IMR-90 (cell line): Measurements from ENCODE around the gene ANO2. TPM values are rescaled to one million over a fixed set of nuclear protein-coding genes. Genes with fewer than 3 reads are reported as not detected.

Experiments used
- ATAC-seq: fragments of 200-7000 bp; cut with Tn5 transposase; 2 replicates; pipeline ENCODE4 v1.9.1; 2020; ENCODE audit warnings: low read depth, mild to moderate bottlenecking, moderate library complexity
- BruUV-seq: library from RNA; stranded (reverse); fragments of 400-500 nt; replicated peaks from 2 replicates; lab custom pipeline; 2021; lab: Mats Ljungman, UMichigan
- CTCF ChIA-PET: fragments of 300-600 bp; formaldehyde crosslinking; extraction: SDS; loops from one replicate; lab custom pipeline; 2021; ENCODE audit warnings: antibody characterized with exemption; lab: Yijun Ruan, JAX
- POLR2A ChIA-PET: fragments of 300-600 bp; sonication (Branson Sonifier 250); formaldehyde crosslinking; loops from one replicate; lab custom pipeline; 2022; ENCODE audit warnings: antibody characterized with exemption; ENCODE audit not compliant: unreplicated experiment; lab: Charles Lee
- DNase-seq: peaks from one replicate; pipeline ENCODE4 v3.0.0; 2013
- H2AFZ ChIP-seq: replicated peaks from 2 replicates; pipeline ENCODE3; 2013; ENCODE audit warnings: low read length, mild to moderate bottlenecking; ENCODE audit not compliant: poor library complexity
- H2AK5ac ChIP-seq: 2 replicates; pipeline ENCODE4 v1.6.1; 2013; ENCODE audit warnings: low read depth, low read length, inconsistent platforms
- H2AK9ac ChIP-seq: replicated peaks from 2 replicates; pipeline ENCODE3; 2013; ENCODE audit warnings: mild to moderate bottlenecking, low read depth, low read length, moderate library complexity; ENCODE audit not compliant: poor library complexity
- H2BK120ac ChIP-seq: 2 replicates; pipeline ENCODE4 v1.6.1; 2013; ENCODE audit warnings: low read depth, low read length, inconsistent platforms
- H2BK15ac ChIP-seq: 3 replicates; pipeline ENCODE4 v1.6.1; 2013; ENCODE audit warnings: low read depth, low read length, inconsistent platforms
- H2BK20ac ChIP-seq: 2 replicates; pipeline ENCODE4 v1.6.1; 2013; ENCODE audit warnings: low read depth, mild to moderate bottlenecking, inconsistent platforms, low read length, moderate library complexity
- H2BK5ac ChIP-seq: 2 replicates; pipeline ENCODE4 v1.6.1; 2013; ENCODE audit warnings: mild to moderate bottlenecking, low read depth, low read length, inconsistent platforms; ENCODE audit not compliant: poor library complexity, severe bottlenecking
- H3K14ac ChIP-seq: replicated peaks from 2 replicates; pipeline ENCODE4 v1.6.1; 2013; ENCODE audit warnings: low read depth, low read length, inconsistent platforms
- H3K18ac ChIP-seq: 2 replicates; pipeline ENCODE4 v1.6.1; 2013; ENCODE audit warnings: low read depth, low read length, control low read depth
- H3K23ac ChIP-seq: 2 replicates; pipeline ENCODE4 v1.6.1; 2013; ENCODE audit warnings: low read depth, low read length, inconsistent platforms
- H3K27ac ChIP-seq: 2 replicates; pipeline ENCODE4 v1.5.1; 2013; ENCODE audit warnings: mild to moderate bottlenecking, control low read depth, low read length; ENCODE audit not compliant: insufficient read depth
- H3K27me3 ChIP-seq: 2 replicates; pipeline ENCODE4 v1.6.1; 2013; ENCODE audit warnings: low read length; ENCODE audit not compliant: control insufficient read depth, insufficient read depth
- H3K36me3 ChIP-seq: 2 replicates; pipeline ENCODE4 v1.6.1; 2013; ENCODE audit warnings: low read length, mixed read lengths; ENCODE audit not compliant: control insufficient read depth, insufficient read depth
- H3K4ac ChIP-seq: 2 replicates; pipeline ENCODE4 v1.6.1; 2013; ENCODE audit warnings: low read depth, low read length, inconsistent platforms
- H3K4me1 ChIP-seq: 2 replicates; pipeline ENCODE4 v1.6.1; 2013; ENCODE audit warnings: low read length, mixed read lengths; ENCODE audit not compliant: control insufficient read depth, insufficient read depth
- H3K4me2 ChIP-seq: 2 replicates; pipeline ENCODE4 v1.6.1; 2013; ENCODE audit warnings: low read depth, mild to moderate bottlenecking, control low read depth, low read length, moderate library complexity
- H3K4me3 ChIP-seq: 2 replicates; pipeline ENCODE4 v1.5.1; 2013; ENCODE audit warnings: low read depth, mild to moderate bottlenecking, control low read depth, low read length, moderate library complexity; ENCODE audit not compliant: insufficient read depth
- H3K56ac ChIP-seq: 2 replicates; pipeline ENCODE4 v1.6.1; 2013; ENCODE audit warnings: low read length, inconsistent platforms; ENCODE audit not compliant: insufficient read depth; ENCODE audit errors: extremely low read depth
- H3K79me1 ChIP-seq, 2 experiments: 2 replicates each; pipeline ENCODE4 v1.6.1; 2013; ENCODE audit warnings: low read length in 2 of 2, inconsistent platforms in 1 of 2, low read depth in 1 of 2
- H3K9ac ChIP-seq: 2 replicates; pipeline ENCODE4 v1.6.1; 2013; ENCODE audit warnings: low read depth, low read length, control low read depth
- H3K9me1 ChIP-seq: 2 replicates; pipeline ENCODE4 v1.6.1; 2013; ENCODE audit warnings: low read length, inconsistent platforms; ENCODE audit not compliant: insufficient read depth
- H3K9me3 ChIP-seq: 2 replicates; pipeline ENCODE4 v1.6.1; 2013; ENCODE audit warnings: low read length; ENCODE audit not compliant: control insufficient read depth, insufficient read depth
- H4K20me1 ChIP-seq: 2 replicates; pipeline ENCODE4 v1.6.1; 2013; ENCODE audit warnings: low read length, inconsistent platforms; ENCODE audit not compliant: insufficient read depth
- H4K5ac ChIP-seq: 2 replicates; pipeline ENCODE4 v1.6.1; 2013; ENCODE audit warnings: mild to moderate bottlenecking, low read depth, low read length, control low read depth
- H4K8ac ChIP-seq, 2 experiments: 2 replicates each; pipeline ENCODE4 v1.6.1; 2013; ENCODE audit warnings: low read depth in 2 of 2, low read length in 2 of 2, control low read depth in 1 of 2, inconsistent platforms in 1 of 2
- H4K91ac ChIP-seq: 2 replicates; pipeline ENCODE4 v1.6.1; 2013; ENCODE audit warnings: low read depth, low read length, inconsistent platforms; ENCODE audit not compliant: insufficient read depth
- BHLHE40 ChIP-seq: fragments of 150-350 bp; IDR thresholded peaks from 2 replicates; pipeline ENCODE4 v1.6.1; 2016; ENCODE audit warnings: mild to moderate bottlenecking, low read depth, low read length
- CEBPB ChIP-seq: IDR thresholded peaks from 2 replicates; pipeline ENCODE4 v1.6.1; 2012; ENCODE audit warnings: low read depth, low read length, improper control_type of control experiment
- FOS ChIP-seq: fragments of 150-350 bp; IDR thresholded peaks from 2 replicates; pipeline ENCODE4 v1.6.1; 2016; ENCODE audit warnings: low read depth, low read length
- MAZ ChIP-seq: IDR thresholded peaks from 2 replicates; pipeline ENCODE4 v1.6.1; 2012; ENCODE audit warnings: low read depth, mild to moderate bottlenecking, low read length, improper control_type of control experiment, moderate library complexity, borderline replicate concordance
- MXI1 ChIP-seq: IDR thresholded peaks from 2 replicates; pipeline ENCODE4 v1.6.1; 2012; ENCODE audit warnings: low read depth, mild to moderate bottlenecking, low read length, moderate library complexity, borderline replicate concordance
- WGBS, 2 experiments: methylation state at CpG; one replicate each; pipeline versions ENCODE4 v1.1.5 to v1.1.7; 2013; ENCODE audit warnings: missing lambda C conversion rate in 2 of 2; ENCODE audit not compliant: insufficient read length in 1 of 2; ENCODE audit errors: extremely low coverage in 2 of 2; 5-methylcytosine and 5-hydroxymethylcytosine counted together
- dilution Hi-C: fragments of 300-500 bp; cut with HindIII; formaldehyde crosslinking; loops from one replicate; pipeline ENCODE4 v1.14.3; 2018; ENCODE audit warnings: low sequenced_read_pairs; ENCODE audit not compliant: unreplicated experiment
- in situ Hi-C: fragments of 300-500 bp; cut with MboI; formaldehyde crosslinking; loops from 3 replicates; pipeline ENCODE4 v1.14.3; 2019; ENCODE audit warnings: low sequenced_read_pairs, inconsistent platforms, mixed read lengths
- intact Hi-C: fragments of 100-400 bp; cut with micrococcal nuclease; formaldehyde crosslinking; loops from 2 replicates; pipeline ENCODE4 v1.10.0; 2022
- polyA plus RNA-seq, 3 experiments: library from polyadenylated mRNA; depleted of rRNA; stranded (reverse); fragments of >200 nt; gene quantifications; 2 replicates each; pipeline ENCODE4 v1.2.3, GENCODE V29; 2012; ENCODE audit warnings: low replicate concordance in 1 of 3
- total RNA-seq: library from RNA; depleted of rRNA; stranded (reverse); fragments of >200 nt; gene quantifications from 2 replicates; pipeline ENCODE4 v1.2.3, GENCODE V29; 2012

The ANO2 gene
- total and polyA plus RNA-seq, 2 of the 4 experiments (the other 2 are of a cell fraction), result 0.22 TPM; not detected in 1

DNA sequence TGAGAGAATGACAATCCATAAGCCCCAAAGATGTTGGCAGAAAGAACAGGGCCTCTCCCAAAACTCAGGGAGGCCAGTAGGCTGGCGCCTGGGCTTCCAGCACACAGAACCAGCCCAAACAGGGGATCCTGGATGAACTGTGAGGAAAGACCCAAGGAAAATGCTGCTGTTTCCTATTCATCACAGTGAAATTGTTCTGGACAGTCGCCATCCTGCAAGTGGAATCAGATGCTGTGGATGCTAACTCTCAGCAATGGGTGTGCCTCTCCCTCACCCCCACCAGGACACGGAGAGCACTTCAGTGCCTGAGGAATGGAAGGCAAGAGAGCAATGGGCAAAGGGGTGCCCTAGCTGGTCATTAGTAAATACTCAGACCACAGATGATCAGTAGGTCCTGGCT, 80.8 kb downstream of the ANO2 start:
- dilution Hi-C loops (no loop called here), in situ Hi-C loops (no loop called here), intact Hi-C loops (no loop called here)
- no peak for DNase-seq
- Histone ChIP-seq H4K5ac (no peak overlapping the region), H3K23ac (no peak overlapping the region), H2BK15ac (no peak overlapping the region), H3K4me2 (no peak overlapping the region), H3K18ac (no peak overlapping the region), H3K79me1 (no peaks in the 10 kb centered on the region), H3K27ac (no peak overlapping the region), H3K9ac (no peak overlapping the region), H4K91ac (no peak overlapping the region), H3K27me3 (peaks cover 7% of the 10 kb centered on the region), H4K8ac (no peak overlapping the region), H2AFZ (no peak overlapping the region), H2AK9ac (no peak overlapping the region), H3K9me1 (no peaks in the 10 kb centered on the region), H3K14ac (no peak overlapping the region), H3K4me1 (no peaks in the 10 kb centered on the region), H2BK5ac (no peak overlapping the region), H3K36me3 (no peaks in the 10 kb centered on the region), H4K20me1 (no peaks in the 10 kb centered on the region), H3K4me3 (no peak overlapping the region), H3K56ac (no peak overlapping the region), H3K9me3 (no peaks in the 10 kb centered on the region), H2AK5ac (no peak overlapping the region), H2BK120ac (no peak overlapping the region), H2BK20ac (no peak overlapping the region), H3K4ac (no peak overlapping the region)
- TF ChIP-seq BHLHE40 (no peak), CEBPB (no peak), MXI1 (no peak), FOS (no peak), MAZ (no peak)
- ChIA-PET CTCF (no interaction called here), POLR2A (no interaction called here)
- 38% methylated on average over 1 of the region's 3 CpGs; no CpG with 5 or more reads in 1 of the 2 experiments for WGBS, 2 experiments
- no peak for ATAC-seq
- BruUV-seq, result no TSS peak
